ENCODE results near the gene PPP1R9B.

The PPP1R9B gene

GRCh38 chr17:50127697-50128361, 22.6 kb downstream of the PPP1R9B start:
- no peak overlapping the region for H3K9ac ChIP-seq (ENCODE audit: insufficient read length)
- H3K9me3 ChIP-seq (ENCODE audit: low read depth, low read length): no peaks in the 10 kb centered on the region
- peak overlapping the region; percentile 62; the same call in 1 of the 2 replicates for H3K27ac ChIP-seq
- TF ChIP-seq FOXP2 (optimal IDR thresholded peaks at IDR 0.05; ENCODE audit: control extremely low read depth, extremely low read length, insufficient read depth) (no peak), EZH2 (IDR thresholded peaks at IDR 0.05) (no peak), POLR2AphosphoS5 (IDR thresholded peaks at IDR 0.05; ENCODE audit: borderline replicate concordance, low read depth, low read length) (no peak)
- no peak overlapping the region; the same call in 1 of the 2 replicates for H3K4me3 ChIP-seq
- no peak for DNase-seq (ENCODE audit: low read depth, low spot score)
- no peaks in the 10 kb centered on the region for H3K36me3 ChIP-seq (ENCODE audit: insufficient read depth, low read length)

GRCh38 chr17:50125420-50125997, 25.0 kb downstream of the PPP1R9B start:
- H3K9me3 ChIP-seq (ENCODE audit: low read depth, low read length): no peaks in the 10 kb centered on the region
- DNase-seq (ENCODE audit: low read depth, low spot score): no peak
- no peaks in the 10 kb centered on the region for H3K36me3 ChIP-seq (ENCODE audit: insufficient read depth, low read length)
- TF ChIP-seq POLR2AphosphoS5 (IDR thresholded peaks at IDR 0.05; ENCODE audit: borderline replicate concordance, low read depth, low read length): no peak
- TF ChIP-seq FOXP2 (optimal IDR thresholded peaks at IDR 0.05; ENCODE audit: control extremely low read depth, extremely low read length, insufficient read depth): no peak
- no peak for TF ChIP-seq EZH2 (IDR thresholded peaks at IDR 0.05)
- H3K27ac ChIP-seq: no peak overlapping the region
- H3K9ac ChIP-seq (ENCODE audit: insufficient read length): no peak overlapping the region
- no peak overlapping the region for H3K4me3 ChIP-seq

- peak overlapping the region; percentile 72 for H3K4me3 ChIP-seq
- DNase-seq (ENCODE audit: low read depth, low spot score): peak; percentile 59
- peak overlapping the region; percentile 64 for H3K9ac ChIP-seq (ENCODE audit: insufficient read length)
- H3K9me3 ChIP-seq (ENCODE audit: low read depth, low read length): no peaks in the 10 kb centered on the region
- TF ChIP-seq FOXP2 (optimal IDR thresholded peaks at IDR 0.05; ENCODE audit: control extremely low read depth, extremely low read length, insufficient read depth) (no peak), POLR2AphosphoS5 (IDR thresholded peaks at IDR 0.05; ENCODE audit: borderline replicate concordance, low read depth, low read length) (no peak; the same call in 1 of the 2 replicates), EZH2 (IDR thresholded peaks at IDR 0.05) (no peak)
- peak overlapping the region; percentile 96 for H3K27ac ChIP-seq
- H3K36me3 ChIP-seq (ENCODE audit: insufficient read depth, low read length): no peaks in the 10 kb centered on the region
Observed at GRCh38 chr17:50123649-50124349, 26.7 kb downstream of the PPP1R9B start.

- Histone ChIP-seq H3K27ac (peak overlapping the region; percentile 96), H3K9ac (ENCODE audit: insufficient read length) (peak overlapping the region; percentile 64), H3K4me3 (peak overlapping the region; percentile 72), H3K9me3 (ENCODE audit: low read depth, low read length) (no peaks in the 10 kb centered on the region), H3K36me3 (ENCODE audit: insufficient read depth, low read length) (no peaks in the 10 kb centered on the region)
- peak; percentile 28 for DNase-seq (ENCODE audit: low read depth, low spot score)
- TF ChIP-seq FOXP2 (optimal IDR thresholded peaks at IDR 0.05; ENCODE audit: control extremely low read depth, extremely low read length, insufficient read depth): no peak
- TF ChIP-seq EZH2 (IDR thresholded peaks at IDR 0.05): no peak
- TF ChIP-seq POLR2AphosphoS5 (IDR thresholded peaks at IDR 0.05; ENCODE audit: borderline replicate concordance, low read depth, low read length): no peak
Observed at GRCh38 chr17:50122945-50123344, 27.5 kb downstream of the PPP1R9B start.

- no peak for DNase-seq (ENCODE audit: low read depth, low spot score)
- Histone ChIP-seq H3K9ac (ENCODE audit: insufficient read length) (no peak overlapping the region), H3K36me3 (ENCODE audit: insufficient read depth, low read length) (no peaks in the 10 kb centered on the region), H3K4me3 (no peak overlapping the region), H3K27ac (no peak overlapping the region), H3K9me3 (ENCODE audit: low read depth, low read length) (no peaks in the 10 kb centered on the region)
- no peak for TF ChIP-seq POLR2AphosphoS5 (IDR thresholded peaks at IDR 0.05; ENCODE audit: borderline replicate concordance, low read depth, low read length)
- TF ChIP-seq FOXP2 (optimal IDR thresholded peaks at IDR 0.05; ENCODE audit: control extremely low read depth, extremely low read length, insufficient read depth): no peak
- no peak for TF ChIP-seq EZH2 (IDR thresholded peaks at IDR 0.05)
Observed at GRCh38 chr17:50120475-50121253, 29.8 kb downstream of the PPP1R9B start.

GRCh38 chr17:50118828-50119218, 31.7 kb downstream of the PPP1R9B start:
- Histone ChIP-seq H3K4me3 (no peak overlapping the region), H3K27ac (no peak overlapping the region), H3K36me3 (ENCODE audit: insufficient read depth, low read length) (no peaks in the 10 kb centered on the region), H3K9me3 (ENCODE audit: low read depth, low read length) (no peaks in the 10 kb centered on the region), H3K9ac (ENCODE audit: insufficient read length) (no peak overlapping the region)
- TF ChIP-seq FOXP2 (optimal IDR thresholded peaks at IDR 0.05; ENCODE audit: control extremely low read depth, extremely low read length, insufficient read depth) (no peak), EZH2 (IDR thresholded peaks at IDR 0.05) (no peak), POLR2AphosphoS5 (IDR thresholded peaks at IDR 0.05; ENCODE audit: borderline replicate concordance, low read depth, low read length) (no peak)
- no peak for DNase-seq (ENCODE audit: low read depth, low spot score)

GRCh38 chr17:50118076-50118827, 32.2 kb downstream of the PPP1R9B start:
- no peak for DNase-seq (ENCODE audit: low read depth, low spot score)
- TF ChIP-seq POLR2AphosphoS5 (IDR thresholded peaks at IDR 0.05; ENCODE audit: borderline replicate concordance, low read depth, low read length) (no peak), EZH2 (IDR thresholded peaks at IDR 0.05) (no peak), FOXP2 (optimal IDR thresholded peaks at IDR 0.05; ENCODE audit: control extremely low read depth, extremely low read length, insufficient read depth) (no peak)
- no peak overlapping the region for H3K27ac ChIP-seq
- no peaks in the 10 kb centered on the region; the same call in 1 of the 2 replicates for H3K36me3 ChIP-seq (ENCODE audit: insufficient read depth, low read length)
- no peaks in the 10 kb centered on the region for H3K9me3 ChIP-seq (ENCODE audit: low read depth, low read length)
- H3K4me3 ChIP-seq: no peak overlapping the region
- H3K9ac ChIP-seq (ENCODE audit: insufficient read length): no peak overlapping the region
